Keratinocyte (primary cell): ENCODE data around the gene TSPAN8. TPM values are rescaled to one million over a fixed set of nuclear protein-coding genes. Genes with fewer than 3 reads are reported as not detected.

ENCODE experiments used
- DNase-seq: peaks from one replicate; pipeline ENCODE4 v3.0.0-alpha.2; 2011; ENCODE audit warnings: low read depth, missing footprints, low spot score
- FAIRE-seq: peaks from 2 replicates; lab custom pipeline; 2011; peaks lifted over from hg19 to GRCh38; lab: Jason Lieb, UNC
- H2AFZ ChIP-seq: 2 replicates; pipeline ENCODE4 v1.6.0; 2012; ENCODE audit warnings: low read length, control low read depth, inconsistent platforms; ENCODE audit not compliant: control insufficient read depth
- H3K27ac ChIP-seq: 2 replicates; pipeline ENCODE4 v1.5.1; 2011; ENCODE audit warnings: low read length; ENCODE audit not compliant: control insufficient read depth, insufficient read depth
- H3K27me3 ChIP-seq: 3 replicates; pipeline ENCODE4 v1.6.0; 2011; ENCODE audit warnings: low read length; ENCODE audit not compliant: control insufficient read depth, insufficient read depth; ENCODE audit errors: extremely low read depth
- H3K36me3 ChIP-seq, 2 experiments: 2 replicates in 1 of 2; 3 replicates in 1 of 2; pipeline ENCODE4 v1.5.1; 2011; ENCODE audit warnings: low read length in 2 of 2, mild to moderate bottlenecking in 1 of 2; ENCODE audit not compliant: control insufficient read depth in 2 of 2, insufficient read depth in 2 of 2; ENCODE audit errors: extremely low read depth in 1 of 2
- H3K4me1 ChIP-seq: 3 replicates; pipeline ENCODE4 v1.5.1; 2011; ENCODE audit warnings: low read length; ENCODE audit not compliant: control insufficient read depth, insufficient read depth; ENCODE audit errors: extremely low read depth
- H3K4me2 ChIP-seq: 3 replicates; pipeline ENCODE4 v1.6.0; 2011; ENCODE audit warnings: low read depth, low read length; ENCODE audit not compliant: control insufficient read depth, insufficient read depth; ENCODE audit errors: extremely low read depth
- H3K4me3 ChIP-seq, 3 experiments: fragments of 200-600 bp in 1 of 3; sonication (generic) in 1 of 3; 2 replicates in 2 of 3; 3 replicates in 1 of 3; pipeline ENCODE4 v1.5.1; 2011 to 2016; ENCODE audit warnings: low read length in 3 of 3, mild to moderate bottlenecking in 3 of 3, control low read depth in 2 of 3, inconsistent platforms in 1 of 3, low read depth in 1 of 3, mixed read lengths in 1 of 3, mixed run types in 1 of 3, moderate library complexity in 1 of 3; ENCODE audit not compliant: control insufficient read depth in 2 of 3, insufficient read depth in 2 of 3; ENCODE audit errors: extremely low read depth in 1 of 3
- H3K79me2 ChIP-seq: 2 replicates; pipeline ENCODE4 v1.6.0; 2012; ENCODE audit warnings: low read length; ENCODE audit not compliant: control insufficient read depth, insufficient read depth
- H3K9ac ChIP-seq: 3 replicates; pipeline ENCODE4 v1.6.0; 2011; ENCODE audit warnings: low read length; ENCODE audit not compliant: control insufficient read depth, insufficient read depth; ENCODE audit errors: extremely low read depth
- H3K9me1 ChIP-seq: 3 replicates; pipeline ENCODE4 v1.6.0; 2011; ENCODE audit warnings: low read length; ENCODE audit not compliant: control insufficient read depth, insufficient read depth; ENCODE audit errors: extremely low read depth
- H3K9me3 ChIP-seq: 2 replicates; pipeline ENCODE4 v1.5.1; 2012; ENCODE audit warnings: low read depth, low read length; ENCODE audit not compliant: control insufficient read depth
- H4K20me1 ChIP-seq: 3 replicates; pipeline ENCODE4 v1.6.0; 2011; ENCODE audit warnings: low read length; ENCODE audit not compliant: control insufficient read depth, insufficient read depth; ENCODE audit errors: extremely low read depth
- EZH2 ChIP-seq: IDR thresholded peaks from one replicate; pipeline ENCODE4 v1.6.1; 2012; ENCODE audit warnings: inconsistent platforms, mild to moderate bottlenecking, low read length, moderate library complexity
- dilution Hi-C: fragments of 300-500 bp; cut with MboI; formaldehyde crosslinking; loops from one replicate; pipeline ENCODE4 v1.7.0; 2020; ENCODE audit warnings: low sequenced_read_pairs; ENCODE audit not compliant: extremely low pct_ligation_motif_present
- polyA plus RNA-seq, 5 experiments: library from polyadenylated mRNA; depleted of rRNA in 3 of 5; stranded (reverse) in 3 of 5; stranded (forward) in 1 of 5; unstranded in 1 of 5; fragments of >200 nt; gene quantifications; 1 replicate in 1 of 5; 2 replicates in 3 of 5; 3 replicates in 1 of 5; pipeline versions ENCODE4 v1.2.1 to v1.2.3, GENCODE V29; 2011 to 2012; ENCODE audit warnings: missing spikeins in 2 of 5, low read depth in 1 of 5, low replicate concordance in 1 of 5
- TF ChIP-seq, protein P1 (sequence below), 3 experiments: IDR thresholded peaks in 1 of 3; conservative IDR thresholded peaks in 1 of 3; optimal IDR thresholded peaks in 1 of 3; 2 replicates in 2 of 3; 3 replicates in 1 of 3; pipeline versions ENCODE3 to v1.5.1; 2011; ENCODE audit warnings: low read length in 3 of 3, mild to moderate bottlenecking in 3 of 3, moderate library complexity in 2 of 3, control low read depth in 1 of 3, inconsistent platforms in 1 of 3; ENCODE audit not compliant: insufficient read depth in 2 of 3; ENCODE audit errors: extremely low read depth in 1 of 3

TSPAN8 gene
- polyA plus RNA-seq, 1 donor (not counting 4 experiments of a cell fraction or from before 2014, with no cell fraction given), result not detected

DNA sequence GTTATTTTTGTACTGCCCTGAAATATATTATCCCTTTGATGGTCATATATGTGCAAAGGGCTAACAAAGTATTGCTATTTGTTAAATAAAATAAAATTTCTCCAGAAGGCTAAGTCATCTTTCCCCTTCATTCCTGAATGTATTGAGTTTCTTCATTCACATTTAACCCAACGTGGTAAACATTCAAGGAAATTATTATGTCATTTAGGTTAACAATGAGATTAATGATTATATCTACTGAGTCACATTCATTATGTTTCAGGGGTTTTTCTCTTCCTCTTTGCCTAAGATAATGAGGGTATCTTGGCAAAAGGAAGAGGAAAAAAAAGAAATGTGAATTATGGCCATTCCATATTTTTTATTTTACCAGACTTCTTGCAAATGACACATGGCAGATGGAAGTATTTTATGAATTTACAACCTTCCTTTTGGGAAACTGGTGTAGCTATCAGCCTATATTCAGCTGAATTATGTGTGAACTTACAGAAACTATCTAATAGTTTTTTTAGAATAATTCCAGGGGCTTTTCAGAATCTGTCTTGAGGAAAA, 27.2 kb downstream of the TSPAN8 start:
- no peak for FAIRE-seq
- H2AFZ ChIP-seq, result no peak overlapping the region
- H3K4me2 ChIP-seq, result no peak overlapping the region
- no peaks in the 10 kb centered on the region for H3K79me2 ChIP-seq
- no peaks in the 10 kb centered on the region for H3K9me3 ChIP-seq
- H3K4me3 ChIP-seq, result no peak overlapping the region
- no peak overlapping the region for H3K9ac ChIP-seq
- H3K36me3 ChIP-seq, result no peaks in the 10 kb centered on the region
- dilution Hi-C loops, result no loop called here
- DNase-seq, result no peak
- no peaks in the 10 kb centered on the region for H3K9me1 ChIP-seq
- no peaks in the 10 kb centered on the region for H3K4me1 ChIP-seq
- no peak for TF ChIP-seq EZH2
- TF ChIP-seq, protein P1, sequence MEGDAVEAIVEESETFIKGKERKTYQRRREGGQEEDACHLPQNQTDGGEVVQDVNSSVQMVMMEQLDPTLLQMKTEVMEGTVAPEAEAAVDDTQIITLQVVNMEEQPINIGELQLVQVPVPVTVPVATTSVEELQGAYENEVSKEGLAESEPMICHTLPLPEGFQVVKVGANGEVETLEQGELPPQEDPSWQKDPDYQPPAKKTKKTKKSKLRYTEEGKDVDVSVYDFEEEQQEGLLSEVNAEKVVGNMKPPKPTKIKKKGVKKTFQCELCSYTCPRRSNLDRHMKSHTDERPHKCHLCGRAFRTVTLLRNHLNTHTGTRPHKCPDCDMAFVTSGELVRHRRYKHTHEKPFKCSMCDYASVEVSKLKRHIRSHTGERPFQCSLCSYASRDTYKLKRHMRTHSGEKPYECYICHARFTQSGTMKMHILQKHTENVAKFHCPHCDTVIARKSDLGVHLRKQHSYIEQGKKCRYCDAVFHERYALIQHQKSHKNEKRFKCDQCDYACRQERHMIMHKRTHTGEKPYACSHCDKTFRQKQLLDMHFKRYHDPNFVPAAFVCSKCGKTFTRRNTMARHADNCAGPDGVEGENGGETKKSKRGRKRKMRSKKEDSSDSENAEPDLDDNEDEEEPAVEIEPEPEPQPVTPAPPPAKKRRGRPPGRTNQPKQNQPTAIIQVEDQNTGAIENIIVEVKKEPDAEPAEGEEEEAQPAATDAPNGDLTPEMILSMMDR (optimal IDR thresholded peaks at IDR 0.05 in 1 of 3, IDR thresholded peaks at IDR 0.05 in 1 of 3, conservative IDR thresholded peaks at IDR 0.05 in 1 of 3; ENCODE audit: extremely low read depth in 1 of 3, insufficient read depth in 2 of 3, low read length in 3 of 3), result no peak
- no peak overlapping the region for H3K27ac ChIP-seq
- no peaks in the 10 kb centered on the region for H3K27me3 ChIP-seq
- no peaks in the 10 kb centered on the region for H4K20me1 ChIP-seq

DNA sequence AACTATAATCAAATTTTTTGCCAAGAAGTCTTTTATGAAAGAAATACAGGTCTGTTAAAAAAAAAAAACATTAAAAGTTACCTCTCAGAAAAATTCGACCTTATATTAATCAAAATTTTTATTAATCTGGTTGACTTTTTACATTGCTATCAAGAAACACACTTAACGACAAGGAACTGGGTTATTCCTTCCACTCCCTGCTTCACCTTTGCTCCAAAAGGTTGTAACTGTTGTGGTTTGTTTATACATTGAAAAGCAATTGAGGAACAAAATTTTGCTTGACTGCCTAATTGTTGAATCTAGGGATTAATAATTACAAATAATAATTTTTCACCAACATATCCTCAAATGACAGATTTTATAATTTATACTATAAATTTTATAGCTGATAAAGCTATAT, 28.4 kb downstream of the TSPAN8 start:
- DNase-seq, result no peak
- H3K36me3 ChIP-seq, result no peaks in the 10 kb centered on the region
- H3K27ac ChIP-seq, result no peak overlapping the region
- H3K9me3 ChIP-seq, result no peaks in the 10 kb centered on the region
- TF ChIP-seq, protein P1 (optimal IDR thresholded peaks at IDR 0.05 in 1 of 3, IDR thresholded peaks at IDR 0.05 in 1 of 3, conservative IDR thresholded peaks at IDR 0.05 in 1 of 3; ENCODE audit: extremely low read depth in 1 of 3, insufficient read depth in 2 of 3, low read length in 3 of 3), result no peak
- TF ChIP-seq EZH2, result no peak
- no peak overlapping the region for H3K4me2 ChIP-seq
- H3K27me3 ChIP-seq, result no peaks in the 10 kb centered on the region
- H3K9me1 ChIP-seq, result no peaks in the 10 kb centered on the region
- no peaks in the 10 kb centered on the region for H3K79me2 ChIP-seq
- no peak overlapping the region for H3K4me3 ChIP-seq
- no peak overlapping the region for H3K9ac ChIP-seq
- no peak overlapping the region for H2AFZ ChIP-seq
- no peak for FAIRE-seq
- H3K4me1 ChIP-seq, result no peaks in the 10 kb centered on the region
- dilution Hi-C loops, result no loop called here
- H4K20me1 ChIP-seq, result no peaks in the 10 kb centered on the region
